DMS79 treated with DMSO at 0.1 percent for 48 hours (cell line): ENCODE data around the gene UBE2G1.

ENCODE experiments used
- DNase-seq: peaks from one replicate; lab custom pipeline; 2025; lab: John Stamatoyannopoulos, UW

Gene UBE2G1

GRCh38 chr17:4334332-4334731, 32.1 kb downstream of the UBE2G1 start:
- no peak for DNase-seq

GRCh38 chr17:4333041-4333440, 33.4 kb downstream of the UBE2G1 start:
- no peak for DNase-seq

GRCh38 chr17:4332296-4332970, 34.0 kb downstream of the UBE2G1 start:
- DNase-seq, result no peak

- DNase-seq, result no peak
Observed at GRCh38 chr17:4331614-4332013, 34.9 kb downstream of the UBE2G1 start.

- DNase-seq, result no peak
Observed at GRCh38 chr17:4329838-4330237, 36.6 kb downstream of the UBE2G1 start.

GRCh38 chr17:4327606-4328005, 38.9 kb downstream of the UBE2G1 start:
- DNase-seq, result no peak

- no peak for DNase-seq
Observed at GRCh38 chr17:4326608-4327007, 39.9 kb downstream of the UBE2G1 start.

GRCh38 chr17:4326112-4326511, 40.4 kb downstream of the UBE2G1 start:
- DNase-seq, result no peak

GRCh38 chr17:4324463-4324862, 42.0 kb downstream of the UBE2G1 start:
- DNase-seq, result no peak

GRCh38 chr17:4319221-4319620, 47.3 kb downstream of the UBE2G1 start:
- DNase-seq, result no peak

GRCh38 chr17:4318596-4318995, 47.9 kb downstream of the UBE2G1 start:
- DNase-seq, result no peak

- no peak for DNase-seq
Observed at GRCh38 chr17:4318186-4318585, 48.3 kb downstream of the UBE2G1 start.

- no peak for DNase-seq
Observed at GRCh38 chr17:4317610-4318009, 48.9 kb downstream of the UBE2G1 start.

- DNase-seq, result no peak
Observed at GRCh38 chr17:4316648-4317047, 49.8 kb downstream of the UBE2G1 start.

- DNase-seq, result no peak
Observed at GRCh38 chr17:4314618-4315017, 51.9 kb downstream of the UBE2G1 start.

- DNase-seq, result no peak
Observed at GRCh38 chr17:4314179-4314578, 52.3 kb downstream of the UBE2G1 start.

- no peak for DNase-seq
Observed at GRCh38 chr17:4313221-4314114, 53.0 kb downstream of the UBE2G1 start.

- no peak for DNase-seq
Observed at GRCh38 chr17:4310354-4311060, 56.0 kb downstream of the UBE2G1 start.

GRCh38 chr17:4309897-4310296, 56.6 kb downstream of the UBE2G1 start:
- no peak for DNase-seq

GRCh38 chr17:4307179-4307930, 59.1 kb downstream of the UBE2G1 start:
- no peak for DNase-seq

- no peak for DNase-seq
Observed at GRCh38 chr17:4305224-4305623, 61.3 kb downstream of the UBE2G1 start.

GRCh38 chr17:4304417-4305027, 62.0 kb downstream of the UBE2G1 start:
- peak; percentile 41 for DNase-seq
